ENCODE measurements around the gene RAPGEF4.

GRCh38 chr2:172698041-172698863 is 37.4 kb upstream of the RAPGEF4 start:
- TF ChIP-seq ZFP3 (tag by site-specific recombination; IDR thresholded peaks at IDR 0.05; ENCODE audit: low read depth) (no peak), CTCF (tag by site-specific recombination; IDR thresholded peaks at IDR 0.05) (no peak), ELK4 (IDR thresholded peaks at IDR 0.05; ENCODE audit: borderline replicate concordance, low read depth, low read length) (no peak), ZNF530 (tag by site-specific recombination; IDR thresholded peaks at IDR 0.05; ENCODE audit: low read depth) (0 out of 2 replicates have a peak, but pooled peaks have one; percentile 34), ZNF423 (tag by site-specific recombination; IDR thresholded peaks at IDR 0.05) (no peak), ZNF362 (tag by site-specific recombination; IDR thresholded peaks at IDR 0.05) (no peak), ZEB2 (tag by site-specific recombination; IDR thresholded peaks at IDR 0.05) (peak; percentile 74; the same call in 1 of the 2 replicates)
